GM18951 (cell line): ENCODE results near the gene SNCB.

ENCODE experiments used
- POLR2A ChIP-seq: IDR thresholded peaks from 4 replicates; pipeline ENCODE4 v1.6.1; 2011; ENCODE audit warnings: mild to moderate bottlenecking; ENCODE audit not compliant: insufficient read length, insufficient read depth; ENCODE audit errors: extremely low read depth
- in situ Hi-C: fragments of 300-500 bp; cut with MboI; formaldehyde crosslinking; loops from one replicate; pipeline ENCODE4 v1.12.0; 2022; ENCODE audit warnings: low sequenced_read_pairs, mixed read lengths, inconsistent platforms; ENCODE audit not compliant: unreplicated experiment

SNCB gene

GRCh38 chr5:176633598-176633997 is 3.3 kb upstream of the SNCB start:
- in situ Hi-C loops, result no loop called here
- no peak for TF ChIP-seq POLR2A

- TF ChIP-seq POLR2A, result no peak
- in situ Hi-C loops, result no loop called here
Observed at GRCh38 chr5:176632745-176633144, 2.4 kb upstream of the SNCB start.

- in situ Hi-C loops, result no loop called here
- no peak for TF ChIP-seq POLR2A
Observed at GRCh38 chr5:176631383-176632200, 1.3 kb upstream of the SNCB start.

DNA sequence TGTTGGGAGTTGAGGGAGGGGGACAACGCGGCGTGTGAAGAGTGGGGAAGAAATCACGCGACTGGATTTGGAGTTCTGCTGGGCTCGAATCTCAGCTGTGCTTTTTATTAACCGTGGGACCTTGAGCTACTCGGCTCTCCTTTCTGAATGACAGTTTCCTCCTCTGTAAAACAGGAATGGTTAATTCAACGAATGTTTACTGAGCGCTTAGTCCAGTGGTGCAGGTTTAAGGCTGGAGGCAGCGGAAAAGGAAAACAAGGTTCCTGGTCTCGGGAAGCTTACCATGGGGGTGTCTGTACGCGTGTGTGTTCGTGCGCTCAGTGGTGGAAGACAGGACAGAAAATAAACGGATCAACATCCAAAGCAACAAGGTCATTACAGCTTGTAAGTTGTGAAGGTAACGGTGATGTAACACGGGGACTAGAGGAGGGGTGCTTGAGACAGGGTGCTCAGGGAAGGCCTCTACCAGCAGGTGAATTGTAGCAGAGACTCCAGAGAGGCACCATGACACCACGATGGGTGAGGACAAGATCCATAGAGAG is 418 bp upstream of the SNCB start:
- TF ChIP-seq POLR2A, result no peak
- in situ Hi-C loops, result no loop called here

DNA sequence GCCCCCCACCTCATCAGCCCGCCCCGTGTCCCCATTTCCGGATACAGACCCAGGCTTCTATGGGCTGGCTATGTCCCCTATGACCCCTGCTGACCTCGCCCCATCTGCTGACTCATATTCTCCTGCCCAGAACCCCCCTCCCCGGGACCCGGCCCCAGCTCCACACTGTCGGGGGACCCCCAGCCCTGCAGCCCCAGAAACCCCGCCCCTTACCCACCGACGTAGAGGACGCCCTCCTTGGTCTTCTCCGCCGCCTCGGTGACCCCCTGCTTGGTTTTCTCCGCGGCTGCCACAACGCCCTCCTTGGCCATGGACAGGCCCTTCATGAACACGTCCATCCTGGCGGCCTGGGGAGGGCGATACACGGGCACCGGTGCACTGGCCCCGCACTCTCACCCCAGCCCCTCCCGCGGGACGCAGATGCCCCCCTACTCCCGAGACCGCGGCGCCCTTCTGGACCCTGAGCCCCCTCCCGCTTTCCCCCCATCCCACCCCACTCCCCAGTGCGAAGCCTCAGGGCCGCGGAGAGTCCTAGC is 949 bp downstream of the SNCB start:
- in situ Hi-C loops, result no loop called here
- no peak for TF ChIP-seq POLR2A

DNA sequence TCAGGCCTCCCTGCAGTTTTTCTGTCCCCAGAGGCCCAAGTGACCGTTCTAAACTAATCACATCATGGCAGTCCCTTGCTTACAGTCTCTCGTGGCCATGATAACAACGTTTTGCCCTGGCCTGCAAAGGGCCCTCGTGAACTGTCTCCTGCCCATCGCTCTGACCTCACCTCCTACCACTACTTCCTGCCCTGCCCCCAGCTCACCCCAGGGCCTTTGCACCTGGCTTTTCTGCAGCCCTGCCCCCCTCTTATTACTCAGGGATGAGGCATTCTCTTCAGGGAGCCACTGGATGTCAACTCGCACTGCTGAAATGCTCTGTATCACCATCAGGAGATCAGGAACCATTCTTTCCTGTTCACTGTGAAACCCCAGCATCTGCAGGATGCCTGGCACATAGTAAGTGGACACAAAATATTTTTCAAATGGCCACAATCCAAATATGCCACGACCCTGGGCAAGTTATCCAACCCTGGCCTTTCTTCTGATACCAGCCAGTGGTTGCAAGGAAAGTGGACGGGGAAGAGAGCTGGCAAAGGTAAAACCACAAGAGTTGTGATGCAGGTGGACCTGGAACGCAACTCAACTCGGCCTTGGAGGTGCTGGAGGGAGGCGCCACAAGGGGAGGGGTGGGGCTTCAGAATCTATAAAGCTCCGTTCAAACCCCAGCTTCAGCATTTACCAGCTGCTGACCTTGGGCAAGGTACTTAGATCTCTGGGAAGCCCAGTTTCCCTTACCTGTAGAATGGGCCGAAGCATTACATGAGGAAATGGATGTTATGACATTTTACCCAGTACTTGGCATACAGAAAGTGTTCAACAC is 1.7 kb downstream of the SNCB start:
- in situ Hi-C loops, result no loop called here
- TF ChIP-seq POLR2A, result no peak

- in situ Hi-C loops, result no loop called here
- no peak for TF ChIP-seq POLR2A
Observed at GRCh38 chr5:176627582-176627981, 2.8 kb downstream of the SNCB start.

DNA sequence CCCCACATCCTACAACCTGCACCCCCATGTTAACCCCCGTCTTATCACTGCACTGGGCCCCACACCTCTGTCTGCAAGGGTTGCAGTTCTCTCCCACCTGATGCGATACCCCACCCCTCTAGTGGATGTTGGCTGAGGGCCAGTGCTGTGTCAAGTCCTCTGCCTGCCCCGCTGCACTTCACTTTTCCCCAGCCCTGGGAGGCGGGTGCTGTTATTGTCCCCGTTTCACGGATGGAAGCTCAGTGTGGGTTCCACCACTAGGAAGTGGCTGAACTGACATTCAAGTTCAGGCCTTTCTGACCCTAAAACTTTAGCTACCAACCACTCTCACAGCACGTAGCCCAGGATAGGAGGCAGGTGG is 3.5 kb downstream of the SNCB start:
- no peak for TF ChIP-seq POLR2A
- in situ Hi-C loops, result no loop called here

- TF ChIP-seq POLR2A, result no peak
- in situ Hi-C loops, result no loop called here
Observed at GRCh38 chr5:176625966-176626875, 4.1 kb downstream of the SNCB start.

DNA sequence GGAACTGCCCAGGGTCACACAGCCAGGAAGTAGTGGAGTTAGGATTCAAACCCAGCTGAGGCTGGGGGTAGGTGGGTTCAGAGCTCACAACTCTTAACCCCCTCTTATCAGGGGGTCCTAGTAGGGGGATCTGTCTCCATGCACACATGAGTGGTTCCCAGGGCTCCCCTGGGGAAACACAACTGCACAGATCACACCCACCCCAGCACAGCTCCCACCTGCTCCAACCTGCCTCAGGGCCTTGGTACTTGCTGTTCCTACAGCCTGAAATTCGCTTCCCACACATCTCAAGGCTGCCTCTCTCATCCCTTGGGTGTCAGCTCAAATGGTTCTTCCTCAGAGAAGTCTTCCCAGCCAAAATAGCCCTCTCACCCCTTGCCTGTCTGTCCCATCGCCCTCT is 4.8 kb downstream of the SNCB start:
- in situ Hi-C loops, result no loop called here

GRCh38 chr5:176624938-176625337 is 5.4 kb downstream of the SNCB start:
- no peak for TF ChIP-seq POLR2A
- in situ Hi-C loops, result no loop called here

More for the DNA sequence above, 4.8 kb downstream of the SNCB start:
- TF ChIP-seq POLR2A, result no peak

GRCh38 chr5:176624142-176624541 is 6.2 kb downstream of the SNCB start:
- no peak for TF ChIP-seq POLR2A
- in situ Hi-C loops, result no loop called here
